Body of pancreas (tissue), 4 donors: ENCODE measurements around the gene SLC25A34. TPM values are rescaled to one million over a fixed set of nuclear protein-coding genes. Genes with fewer than 3 reads are reported as not detected.

ENCODE experiments used
- ATAC-seq: fragments of 150-250 bp; one replicate; pipeline ENCODE4 v1.9.1; 2016
- DNase-seq, 4 donors: peaks; one replicate each; pipeline ENCODE4 v3.0.0-alpha.2; 2019
- H3K27ac ChIP-seq, 4 donors: fragments of 200-600 bp; sonication (generic); 1 replicate in 3 of 4; 2 replicates in 1 of 4; pipeline versions ENCODE4 v1.5.1 to v1.6.1; 2016 to 2019; ENCODE audit warnings: mild to moderate bottlenecking in 1 of 4, mixed read lengths in 1 of 4, moderate library complexity in 1 of 4
- H3K27me3 ChIP-seq, 2 donors: fragments of 200-600 bp; sonication (generic); one replicate each; pipeline ENCODE4 v1.6.0; 2016; ENCODE audit warnings: mild to moderate bottlenecking in 1 of 2
- H3K36me3 ChIP-seq, 2 donors: fragments of 200-600 bp; sonication (generic); replicated peaks in 1 of 2; 2 replicates each; pipeline ENCODE4 v1.5.1; 2016; ENCODE audit warnings: low read depth in 2 of 2; ENCODE audit not compliant: insufficient read depth in 1 of 2
- H3K4me1 ChIP-seq: fragments of 200-600 bp; sonication (generic); one replicate; pipeline ENCODE4 v1.6.0; 2016
- H3K4me3 ChIP-seq, 2 donors: fragments of 200-600 bp; sonication (generic); 1 replicate in 1 of 2; 2 replicates in 1 of 2; pipeline ENCODE4 v1.5.1; 2016 to 2019
- H3K9me3 ChIP-seq, 3 donors: fragments of 200-600 bp; sonication (generic); 1 replicate in 2 of 3; 2 replicates in 1 of 3; pipeline ENCODE4 v1.5.1; 2016
- POLR2A ChIP-seq, 3 donors: fragments of 450-650 bp; IDR thresholded peaks; one replicate each; pipeline ENCODE4 v1.6.1; 2016; ENCODE audit warnings: antibody characterized with exemption in 3 of 3, mild to moderate bottlenecking in 2 of 3
- WGBS, 2 donors: methylation state at CpG; one replicate each; pipeline ENCODE4 v1.1.5; 2017; 5-methylcytosine and 5-hydroxymethylcytosine counted together
- intact Hi-C: fragments of 100-400 bp; cut with DNase I; formaldehyde crosslinking; loops from one replicate; pipeline ENCODE4 v1.15.1; 2023
- total RNA-seq, 2 donors: library from RNA; depleted of rRNA; stranded (reverse); fragments of >200 nt; gene quantifications; one replicate each; pipeline ENCODE4 v1.1.0, GENCODE V29; 2016
- TF ChIP-seq, protein P1 (sequence below), 7 experiments: fragments of 450-650 bp in 4 of 7; fragments of 200-600 bp in 3 of 7; sonication (generic) in 3 of 7; IDR thresholded peaks; one replicate each; pipeline ENCODE4 v1.5.1; 2016 to 2019; ENCODE audit warnings: antibody characterized with exemption in 7 of 7

SLC25A34 gene
- total RNA-seq, 2 donors from 2014 or later, result 5.7 to 6.9 TPM

DNA sequence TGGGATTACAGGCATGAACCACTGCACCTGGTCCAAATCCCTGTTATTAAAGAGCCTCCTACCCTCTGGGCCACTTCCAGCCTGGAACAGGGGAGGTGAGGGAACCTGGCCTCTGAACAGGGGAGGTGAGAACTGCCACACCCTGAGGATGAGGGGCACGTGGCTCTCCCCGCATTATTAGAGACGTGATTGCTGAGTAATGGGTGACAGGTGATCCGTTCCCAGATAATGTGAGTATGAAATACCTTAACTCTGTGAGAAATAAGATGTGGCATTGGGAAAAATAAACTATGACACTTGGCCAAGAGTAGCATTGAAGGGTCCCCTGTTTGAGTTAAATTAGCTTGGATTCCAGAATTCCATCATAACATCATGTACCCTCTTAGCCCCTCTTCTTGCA lies 13.6 kb upstream of the SLC25A34 start:
- Histone ChIP-seq H3K4me3 (no peak overlapping the region), H3K36me3 (peaks cover 5 to 25% of the 10 kb centered on the region in 2 donors), H3K9me3 (no peaks in the 10 kb centered on the region), H3K27ac (no peak overlapping the region), H3K4me1 (no peaks in the 10 kb centered on the region), H3K27me3 (no peaks in the 10 kb centered on the region)
- ATAC-seq (no peak), DNase-seq (no peak)
- intact Hi-C loops, result no loop called here
- TF ChIP-seq, protein P1, sequence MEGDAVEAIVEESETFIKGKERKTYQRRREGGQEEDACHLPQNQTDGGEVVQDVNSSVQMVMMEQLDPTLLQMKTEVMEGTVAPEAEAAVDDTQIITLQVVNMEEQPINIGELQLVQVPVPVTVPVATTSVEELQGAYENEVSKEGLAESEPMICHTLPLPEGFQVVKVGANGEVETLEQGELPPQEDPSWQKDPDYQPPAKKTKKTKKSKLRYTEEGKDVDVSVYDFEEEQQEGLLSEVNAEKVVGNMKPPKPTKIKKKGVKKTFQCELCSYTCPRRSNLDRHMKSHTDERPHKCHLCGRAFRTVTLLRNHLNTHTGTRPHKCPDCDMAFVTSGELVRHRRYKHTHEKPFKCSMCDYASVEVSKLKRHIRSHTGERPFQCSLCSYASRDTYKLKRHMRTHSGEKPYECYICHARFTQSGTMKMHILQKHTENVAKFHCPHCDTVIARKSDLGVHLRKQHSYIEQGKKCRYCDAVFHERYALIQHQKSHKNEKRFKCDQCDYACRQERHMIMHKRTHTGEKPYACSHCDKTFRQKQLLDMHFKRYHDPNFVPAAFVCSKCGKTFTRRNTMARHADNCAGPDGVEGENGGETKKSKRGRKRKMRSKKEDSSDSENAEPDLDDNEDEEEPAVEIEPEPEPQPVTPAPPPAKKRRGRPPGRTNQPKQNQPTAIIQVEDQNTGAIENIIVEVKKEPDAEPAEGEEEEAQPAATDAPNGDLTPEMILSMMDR (IDR thresholded peaks at IDR 0.05), result no peak
- no peak for TF ChIP-seq POLR2A (IDR thresholded peaks at IDR 0.05)
- 83 to 93% methylated on average over 4 of the region's 4 CpGs for WGBS, 2 donors

DNA sequence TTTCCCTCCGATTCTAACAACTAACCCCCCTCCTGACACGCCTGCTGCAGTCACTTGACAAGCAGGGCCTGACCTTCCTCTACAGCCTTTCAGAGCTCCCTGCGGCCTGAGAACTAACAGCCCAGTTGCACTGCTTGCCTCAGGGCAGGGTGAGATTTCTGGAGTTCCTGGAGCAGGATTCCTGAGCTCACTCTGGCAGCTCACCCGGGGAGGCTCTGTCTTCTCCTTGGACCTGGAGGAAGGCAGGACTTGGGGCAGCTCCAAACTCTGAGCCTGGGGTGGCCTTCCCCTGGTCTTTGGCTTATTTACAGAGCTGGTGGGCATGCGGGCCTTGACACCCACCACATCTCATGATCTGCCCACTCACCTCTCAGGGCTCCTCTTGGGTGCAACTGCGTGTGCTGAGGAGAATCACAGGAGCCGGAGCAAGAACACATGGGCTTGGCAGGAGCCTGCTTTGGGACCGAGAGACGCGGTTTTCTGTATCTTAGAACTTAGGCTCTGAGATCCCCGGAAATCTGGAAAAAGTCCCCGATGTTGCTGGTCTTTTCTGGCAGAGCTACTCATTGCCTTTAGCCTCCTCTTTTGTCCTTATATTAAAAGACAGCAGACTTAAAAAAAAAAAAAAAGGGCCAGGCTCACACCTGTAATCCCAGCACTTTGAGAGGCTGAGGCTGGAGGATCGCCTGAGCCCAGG lies 13.1 kb upstream of the SLC25A34 start:
- ATAC-seq (no peak), DNase-seq (no peak)
- H3K27ac ChIP-seq, result no peak overlapping the region
- H3K27me3 ChIP-seq, result no peaks in the 10 kb centered on the region
- H3K4me1 ChIP-seq, result no peaks in the 10 kb centered on the region
- no peak overlapping the region for H3K4me3 ChIP-seq
- TF ChIP-seq POLR2A (IDR thresholded peaks at IDR 0.05), result no peak
- TF ChIP-seq, protein P1 (IDR thresholded peaks at IDR 0.05), result no peak
- WGBS, 2 donors, result 85 to 89% methylated on average over 9 to 13 of the region's 13 CpGs
- peaks cover 7 to 29% of the 10 kb centered on the region in 2 donors for H3K36me3 ChIP-seq
- intact Hi-C loops, result no loop called here
- no peaks in the 10 kb centered on the region for H3K9me3 ChIP-seq

DNA sequence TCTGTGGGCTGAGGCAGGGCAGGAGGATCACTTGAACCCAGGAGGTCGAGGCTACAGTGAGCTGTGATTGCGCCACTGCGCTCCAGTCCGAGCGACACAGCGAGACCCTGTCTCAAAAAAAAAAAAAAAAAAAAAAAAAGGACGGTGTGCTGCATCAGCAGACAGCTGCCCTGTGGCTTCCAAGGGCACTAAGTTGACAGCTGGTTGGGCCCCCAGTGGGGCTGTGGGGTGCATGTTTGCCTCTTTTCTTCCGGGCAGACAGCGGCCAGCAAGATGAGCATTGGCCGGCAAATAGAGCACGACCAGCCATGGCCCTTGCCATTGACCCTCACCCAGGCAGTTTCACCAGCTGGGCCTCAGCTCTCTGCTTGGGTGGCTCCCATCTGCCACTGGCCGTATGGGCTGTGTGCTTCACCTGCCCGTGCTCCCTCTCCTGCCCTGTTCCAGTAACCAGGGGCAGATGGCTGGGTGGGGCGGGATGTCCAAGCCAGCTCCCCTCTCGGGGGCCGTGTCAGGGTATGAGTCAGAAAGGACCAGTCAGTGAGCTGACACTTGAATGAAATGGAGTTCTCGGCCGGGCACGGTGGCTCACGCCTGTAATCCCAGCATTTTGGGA lies 12.3 kb upstream of the SLC25A34 start:
- no peak overlapping the region for H3K4me3 ChIP-seq
- no peak overlapping the region for H3K27ac ChIP-seq
- H3K36me3 ChIP-seq, result peaks cover 15 to 29% of the 10 kb centered on the region in 2 donors
- ATAC-seq (peak; percentile 11), DNase-seq (peak in 2 of 4 donors; percentile 44 to 45)
- no peaks in the 10 kb centered on the region for H3K27me3 ChIP-seq
- no peaks in the 10 kb centered on the region for H3K4me1 ChIP-seq
- TF ChIP-seq, protein P1 (IDR thresholded peaks at IDR 0.05), result no peak
- no peak for TF ChIP-seq POLR2A (IDR thresholded peaks at IDR 0.05)
- intact Hi-C loops, result no loop called here
- WGBS, 2 donors, result 88 to 93% methylated on average over 11 to 19 of the region's 20 CpGs
- no peaks in the 10 kb centered on the region for H3K9me3 ChIP-seq

DNA sequence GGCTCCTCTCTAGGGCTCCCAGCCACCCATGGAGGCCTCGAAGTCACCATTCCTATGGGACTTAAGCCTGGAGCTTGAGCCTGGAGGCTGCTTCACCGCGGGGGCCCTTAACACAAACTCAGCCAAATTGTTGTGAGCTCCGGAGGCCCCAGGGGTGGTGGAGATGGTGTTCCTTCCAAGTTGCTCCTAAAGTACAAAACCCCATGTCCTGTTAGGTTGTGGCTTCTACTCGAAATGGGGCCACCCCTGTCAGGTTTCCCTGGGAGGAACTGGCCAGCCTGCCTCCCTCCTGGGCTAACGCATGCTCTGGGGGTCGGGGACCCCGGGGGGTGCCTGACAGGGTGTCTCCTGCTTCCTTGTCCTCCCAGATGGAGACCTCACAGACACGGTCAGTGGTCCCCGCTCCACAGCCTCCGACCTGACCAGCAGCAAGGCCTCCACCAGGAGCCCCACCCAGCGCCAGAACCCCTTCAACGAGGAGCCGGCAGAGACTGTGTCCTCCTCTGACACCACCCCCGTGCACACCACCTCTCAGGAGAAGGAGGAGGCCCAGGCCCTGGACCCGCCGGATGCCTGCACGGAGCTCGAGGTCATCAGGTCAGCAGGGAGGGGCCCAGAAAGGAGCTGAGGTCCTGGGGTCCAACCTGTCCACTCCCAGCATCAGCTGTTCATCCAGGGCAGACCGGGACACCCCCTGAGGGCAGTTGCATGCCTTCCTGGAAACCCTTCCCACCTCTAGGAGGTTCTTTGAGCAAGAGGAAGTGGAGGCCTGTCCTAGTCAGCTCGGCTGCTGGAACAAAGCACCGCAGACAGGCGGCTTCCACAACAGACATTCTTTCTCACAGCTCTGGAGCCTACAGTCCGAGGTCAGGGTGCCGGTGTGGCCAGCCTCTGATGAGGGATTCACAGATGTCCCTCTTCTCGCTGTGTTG lies 10.8 kb upstream of the SLC25A34 start:
- intact Hi-C loops, result no loop called here
- WGBS, 2 donors, result 79 to 87% methylated on average over 14 to 26 of the region's 26 CpGs
- no peak for ATAC-seq

More for the DNA sequence above, 10.8 kb upstream of the SLC25A34 start:
- Histone ChIP-seq H3K4me3 (no peak overlapping the region), H3K9me3 (no peaks in the 10 kb centered on the region), H3K27me3 (no peaks in the 10 kb centered on the region), H3K36me3 (peaks cover 16 to 31% of the 10 kb centered on the region in 2 donors), H3K27ac (no peak overlapping the region), H3K4me1 (no peaks in the 10 kb centered on the region)
- no peak for DNase-seq
- no peak for TF ChIP-seq POLR2A (IDR thresholded peaks at IDR 0.05)
- TF ChIP-seq, protein P1 (IDR thresholded peaks at IDR 0.05), result no peak
